ENCODE measurements around the gene RIN3.

DNA sequence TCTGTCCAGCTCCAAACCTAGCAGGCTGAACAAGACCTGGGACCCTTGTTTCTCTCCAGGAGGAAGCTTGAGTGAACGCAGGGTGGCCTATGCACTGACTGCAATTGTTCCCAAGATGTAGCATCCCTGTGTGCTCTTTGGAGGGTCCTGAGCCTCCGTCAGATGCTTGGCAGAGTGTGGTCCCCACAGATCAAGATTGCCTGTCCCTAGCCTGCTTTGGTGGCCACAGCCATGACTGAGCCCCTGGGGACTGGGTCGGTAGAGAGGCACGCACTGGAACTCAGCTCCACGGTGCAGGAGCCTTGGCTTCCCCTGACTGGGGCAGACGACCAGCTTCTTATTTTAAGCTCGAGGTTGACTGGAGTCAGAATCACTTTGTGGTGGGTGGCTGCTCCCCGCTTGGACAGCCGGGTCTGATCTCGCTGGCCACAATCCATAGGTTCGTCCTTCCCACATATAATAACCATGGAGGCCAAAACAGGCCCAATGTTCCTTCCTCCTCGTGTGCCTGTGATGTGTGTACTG, 137.1 kb downstream of the RIN3 start:
- TF ChIP-seq, protein P1, sequence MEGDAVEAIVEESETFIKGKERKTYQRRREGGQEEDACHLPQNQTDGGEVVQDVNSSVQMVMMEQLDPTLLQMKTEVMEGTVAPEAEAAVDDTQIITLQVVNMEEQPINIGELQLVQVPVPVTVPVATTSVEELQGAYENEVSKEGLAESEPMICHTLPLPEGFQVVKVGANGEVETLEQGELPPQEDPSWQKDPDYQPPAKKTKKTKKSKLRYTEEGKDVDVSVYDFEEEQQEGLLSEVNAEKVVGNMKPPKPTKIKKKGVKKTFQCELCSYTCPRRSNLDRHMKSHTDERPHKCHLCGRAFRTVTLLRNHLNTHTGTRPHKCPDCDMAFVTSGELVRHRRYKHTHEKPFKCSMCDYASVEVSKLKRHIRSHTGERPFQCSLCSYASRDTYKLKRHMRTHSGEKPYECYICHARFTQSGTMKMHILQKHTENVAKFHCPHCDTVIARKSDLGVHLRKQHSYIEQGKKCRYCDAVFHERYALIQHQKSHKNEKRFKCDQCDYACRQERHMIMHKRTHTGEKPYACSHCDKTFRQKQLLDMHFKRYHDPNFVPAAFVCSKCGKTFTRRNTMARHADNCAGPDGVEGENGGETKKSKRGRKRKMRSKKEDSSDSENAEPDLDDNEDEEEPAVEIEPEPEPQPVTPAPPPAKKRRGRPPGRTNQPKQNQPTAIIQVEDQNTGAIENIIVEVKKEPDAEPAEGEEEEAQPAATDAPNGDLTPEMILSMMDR (IDR thresholded peaks at IDR 0.05), result no peak
- TF ChIP-seq POLR2AphosphoS5 (IDR thresholded peaks at IDR 0.05), result no peak
